GM21825 (cell line): Measurements from ENCODE around the gene CBY3.
"Not testable (repeated sequence)": the region's sequence is repeated elsewhere in the genome, so short reads cannot be mapped to it uniquely, and the experiment has no call there.

Experiments used
- ATAC-seq: cut with Tn5 transposase; IDR thresholded peaks from one replicate; pipeline ENCODE4 v1.9.1; 2021; ENCODE audit warnings: mild to moderate bottlenecking, moderate library complexity; ENCODE audit not compliant: unreplicated experiment

CBY3 gene

GRCh38 chr5:179678223-179679013 lies 2.4 kb downstream of the CBY3 start:
- ATAC-seq: peak; percentile 84

GRCh38 chr5:179668391-179668790 lies 12.4 kb downstream of the CBY3 start:
- ATAC-seq: no peak

GRCh38 chr5:179661647-179662046 lies 19.2 kb downstream of the CBY3 start:
- ATAC-seq: not testable (repeated sequence)

GRCh38 chr5:179658179-179658856 lies 22.5 kb downstream of the CBY3 start:
- peak; percentile 60 for ATAC-seq

- ATAC-seq: peak; percentile 93
Observed at GRCh38 chr5:179657302-179658178, 23.3 kb downstream of the CBY3 start.

GRCh38 chr5:179653135-179653534 lies 27.7 kb downstream of the CBY3 start:
- not testable (repeated sequence) for ATAC-seq

GRCh38 chr5:179650245-179650644 lies 30.6 kb downstream of the CBY3 start:
- not testable (repeated sequence) for ATAC-seq

GRCh38 chr5:179649166-179649703 lies 31.6 kb downstream of the CBY3 start:
- not testable (repeated sequence) for ATAC-seq

GRCh38 chr5:179648410-179648809 lies 32.4 kb downstream of the CBY3 start:
- no peak for ATAC-seq

GRCh38 chr5:179644766-179645165 lies 36.1 kb downstream of the CBY3 start:
- not testable (repeated sequence) for ATAC-seq

- ATAC-seq: not testable (repeated sequence)
Observed at GRCh38 chr5:179643141-179643920, 37.5 kb downstream of the CBY3 start.

GRCh38 chr5:179642626-179643025 lies 38.2 kb downstream of the CBY3 start:
- ATAC-seq: not testable (repeated sequence)

- not testable (repeated sequence) for ATAC-seq
Observed at GRCh38 chr5:179641745-179642144, 39.1 kb downstream of the CBY3 start.

GRCh38 chr5:179639296-179639695 lies 41.5 kb downstream of the CBY3 start:
- not testable (repeated sequence) for ATAC-seq

- peak; percentile 90 for ATAC-seq
Observed at GRCh38 chr5:179634370-179635172, 46.3 kb downstream of the CBY3 start.

GRCh38 chr5:179633501-179634369 lies 47.1 kb downstream of the CBY3 start:
- peak; percentile 55 for ATAC-seq
